IPS-15b (cell line): Measurements from ENCODE around the gene TXN2.

ENCODE experiments used
- H3K27me3 ChIP-seq: one replicate; pipeline ENCODE4 v1.6.1; 2013; ENCODE audit warnings: low read length; ENCODE audit not compliant: control insufficient read depth, insufficient read depth
- H3K36me3 ChIP-seq: one replicate; pipeline ENCODE4 v1.6.1; 2013; ENCODE audit warnings: low read length; ENCODE audit not compliant: control insufficient read depth, insufficient read depth
- H3K4me1 ChIP-seq: one replicate; pipeline ENCODE4 v1.6.1; 2013; ENCODE audit warnings: mild to moderate bottlenecking, low read length; ENCODE audit not compliant: control insufficient read depth, insufficient read depth
- H3K4me3 ChIP-seq: one replicate; pipeline ENCODE4 v1.5.1; 2013; ENCODE audit warnings: low read depth, low read length
- H3K9ac ChIP-seq: one replicate; pipeline ENCODE4 v1.6.1; 2013; ENCODE audit warnings: low read depth, mild to moderate bottlenecking, low read length
- H3K9me3 ChIP-seq: one replicate; pipeline ENCODE4 v1.6.1; 2013; ENCODE audit warnings: mild to moderate bottlenecking, low read length; ENCODE audit not compliant: control insufficient read depth, insufficient read depth

TXN2 gene

GRCh38 chr22:36507518-36508010 is 26.1 kb upstream of the TXN2 start:
- H3K27me3 ChIP-seq: peaks cover 4% of the 10 kb centered on the region
- H3K9me3 ChIP-seq: no peaks in the 10 kb centered on the region
- H3K9ac ChIP-seq: no peak overlapping the region
- no peaks in the 10 kb centered on the region for H3K4me1 ChIP-seq
- H3K4me3 ChIP-seq: peak overlapping the region; percentile 38
- peaks cover 19% of the 10 kb centered on the region for H3K36me3 ChIP-seq

- peaks cover 4% of the 10 kb centered on the region for H3K27me3 ChIP-seq
- no peaks in the 10 kb centered on the region for H3K9me3 ChIP-seq
- no peak within 1 kb of the TSS for H3K9ac ChIP-seq
- H3K4me1 ChIP-seq: no peaks in the 10 kb centered on the region
- peak within 1 kb of the TSS; percentile 38 for H3K4me3 ChIP-seq
- H3K36me3 ChIP-seq: peaks cover 12% of the 10 kb centered on the region
Observed at GRCh38 chr22:36506637-36507517, 25.4 kb upstream of the TXN2 start, which contains the start of gene FOXRED2. Gene FOXRED2, minus strand, starts transcription at chr22:36507040. Its CDS starts 618 bp downstream, at chr22:36506422.

DNA sequence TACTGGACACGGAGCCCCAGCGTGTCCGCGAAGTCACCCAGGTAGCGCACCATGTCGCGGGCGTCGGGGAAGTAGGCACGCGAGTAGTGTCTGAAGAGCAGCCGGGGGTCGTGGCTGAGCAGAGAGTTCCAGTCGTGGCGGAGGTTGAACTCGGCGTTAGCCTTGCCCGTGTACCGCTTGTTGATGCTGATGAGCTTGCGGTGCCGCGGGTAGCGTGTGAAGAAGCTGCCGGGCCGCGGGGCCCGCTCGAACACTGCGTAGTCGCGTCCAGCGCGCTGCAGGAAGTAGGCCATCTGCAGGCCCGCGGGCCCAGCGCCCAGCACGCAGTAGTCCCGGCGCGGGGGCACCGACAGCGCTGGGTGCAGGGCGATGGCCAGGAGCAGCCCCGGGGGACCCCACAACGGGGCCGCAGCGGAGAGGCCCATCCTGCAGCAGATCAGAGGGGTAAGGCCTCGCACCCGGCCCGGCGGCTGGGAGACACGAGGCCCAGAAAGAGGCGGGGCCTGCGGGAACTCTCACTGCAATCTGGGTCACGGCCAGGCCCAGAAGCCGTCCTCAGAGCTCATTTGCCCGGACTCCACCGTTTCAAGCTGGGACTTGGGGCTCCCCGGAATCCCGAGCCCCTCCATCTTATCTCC is 24.7 kb upstream of the TXN2 start:
- Histone ChIP-seq H3K9me3 (no peaks in the 10 kb centered on the region), H3K4me3 (peak overlapping the region; percentile 36), H3K9ac (no peak overlapping the region), H3K36me3 (peaks cover 7% of the 10 kb centered on the region), H3K4me1 (no peaks in the 10 kb centered on the region), H3K27me3 (peaks cover 4% of the 10 kb centered on the region)

- Histone ChIP-seq H3K27me3 (no peaks in the 10 kb centered on the region), H3K4me1 (no peaks in the 10 kb centered on the region), H3K36me3 (peaks cover 23% of the 10 kb centered on the region), H3K9ac (no peak overlapping the region), H3K4me3 (no peak overlapping the region), H3K9me3 (no peaks in the 10 kb centered on the region)
Observed at GRCh38 chr22:36497910-36498665, 16.6 kb upstream of the TXN2 start.

DNA sequence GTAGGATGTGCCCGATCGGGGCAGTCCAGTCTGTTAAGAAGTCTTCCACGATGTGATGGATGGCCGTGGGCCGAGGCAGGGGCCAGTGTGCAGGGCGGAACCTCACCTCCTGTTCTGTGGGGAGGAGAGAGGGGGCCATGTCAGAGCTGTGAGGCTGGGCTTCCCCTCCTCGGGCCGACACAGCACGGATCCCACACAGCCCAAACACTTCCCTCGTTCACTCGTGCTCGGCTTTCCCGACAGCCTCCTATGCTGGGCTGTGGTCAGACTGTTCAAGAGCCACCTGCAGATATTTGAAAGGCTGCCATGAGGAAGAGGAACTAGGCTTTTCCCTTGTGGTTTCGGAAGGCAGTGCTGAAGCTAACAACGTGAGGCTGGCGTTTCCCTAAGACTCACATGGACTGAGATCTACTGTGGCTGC is 12.3 kb upstream of the TXN2 start:
- Histone ChIP-seq H3K36me3 (peaks cover 40% of the 10 kb centered on the region), H3K4me3 (no peak overlapping the region), H3K9ac (no peak overlapping the region), H3K27me3 (no peaks in the 10 kb centered on the region), H3K4me1 (no peaks in the 10 kb centered on the region), H3K9me3 (no peaks in the 10 kb centered on the region)

DNA sequence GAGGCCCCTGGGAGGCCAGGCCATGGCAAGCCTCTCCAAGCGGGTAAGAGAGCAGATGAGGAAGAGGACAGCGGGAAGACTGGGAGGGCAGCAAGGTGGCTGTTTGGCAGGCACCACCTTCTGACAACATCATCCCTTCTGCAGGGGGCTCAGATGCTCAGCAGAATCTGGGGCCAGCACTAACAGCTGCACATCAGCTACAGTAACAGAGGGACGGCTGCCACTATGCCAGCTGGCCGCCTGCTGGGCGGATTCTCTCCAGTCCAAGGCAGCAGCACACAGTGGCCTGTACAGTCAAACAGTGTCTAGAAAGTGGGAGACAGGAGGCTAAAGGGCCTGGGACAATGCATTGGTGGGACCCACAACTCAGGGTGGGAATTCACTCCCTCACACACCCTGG is 10.7 kb upstream of the TXN2 start:
- Histone ChIP-seq H3K9me3 (no peaks in the 10 kb centered on the region), H3K36me3 (peaks cover 33% of the 10 kb centered on the region), H3K4me1 (no peaks in the 10 kb centered on the region), H3K27me3 (no peaks in the 10 kb centered on the region), H3K9ac (no peak overlapping the region), H3K4me3 (no peak overlapping the region)

DNA sequence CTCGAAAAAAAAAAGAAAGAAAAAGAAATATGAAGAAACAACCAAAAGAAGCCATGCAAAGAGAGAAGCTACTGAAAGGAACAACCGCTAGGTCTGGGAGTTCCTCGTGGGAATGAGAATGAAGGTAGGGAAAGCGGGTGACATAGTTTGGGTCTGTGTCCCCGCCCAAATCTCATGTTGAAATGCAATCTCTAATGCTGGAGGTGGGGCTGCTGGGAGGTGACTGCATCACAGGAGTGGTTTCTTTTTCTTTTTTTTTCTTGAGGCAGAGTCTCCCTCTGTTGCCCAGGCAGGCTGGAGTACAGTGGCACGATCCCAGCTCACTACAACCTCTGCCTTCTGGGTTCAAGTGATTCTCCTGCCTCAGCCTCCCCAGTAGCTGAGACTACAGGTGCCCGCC is 9.7 kb upstream of the TXN2 start:
- Histone ChIP-seq H3K4me3 (no peak overlapping the region), H3K36me3 (peaks cover 29% of the 10 kb centered on the region), H3K9me3 (no peaks in the 10 kb centered on the region), H3K27me3 (no peaks in the 10 kb centered on the region), H3K9ac (no peak overlapping the region), H3K4me1 (no peaks in the 10 kb centered on the region)

DNA sequence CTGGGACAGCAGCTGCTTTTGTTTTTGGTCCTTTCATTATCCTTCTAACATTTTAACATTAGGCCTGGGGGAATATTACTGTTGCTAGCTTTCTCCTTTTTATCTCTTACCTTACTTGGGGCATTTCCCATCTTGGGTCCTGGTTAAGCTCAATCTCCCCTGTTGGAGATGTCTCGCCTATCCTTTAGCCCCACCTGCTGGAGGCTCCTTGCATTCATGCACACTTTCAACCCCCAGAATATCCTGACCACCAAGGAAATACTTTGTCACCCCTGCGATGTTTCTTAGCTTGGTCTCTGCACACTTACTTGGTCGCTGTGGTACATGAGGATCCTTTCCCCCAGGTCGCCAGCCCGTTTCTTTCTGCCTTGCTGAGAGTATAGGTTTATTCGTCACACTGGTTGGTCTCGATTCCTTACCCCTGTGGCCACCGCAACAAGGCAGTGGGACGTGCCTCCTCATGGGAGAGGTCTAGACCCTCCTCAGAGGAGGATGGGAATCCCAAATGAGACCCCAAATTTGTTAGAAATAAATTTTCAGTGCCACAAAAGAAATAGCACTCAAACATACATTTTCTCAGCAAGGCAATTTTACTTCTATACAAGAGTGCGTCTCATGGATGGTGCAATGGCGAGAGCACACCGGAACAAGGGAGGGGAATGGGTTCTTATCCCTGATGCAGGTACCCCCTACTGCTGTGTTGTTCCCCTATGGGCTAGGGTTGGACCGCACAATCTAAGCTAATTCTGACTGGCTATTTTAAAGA is 5.4 kb upstream of the TXN2 start:
- no peaks in the 10 kb centered on the region for H3K4me1 ChIP-seq
- no peak overlapping the region for H3K9ac ChIP-seq
- no peaks in the 10 kb centered on the region for H3K27me3 ChIP-seq
- H3K4me3 ChIP-seq: no peak overlapping the region
- H3K9me3 ChIP-seq: no peaks in the 10 kb centered on the region
- H3K36me3 ChIP-seq: peaks cover 16% of the 10 kb centered on the region

GRCh38 chr22:36480941-36481392 is 473 bp downstream of the TXN2 start:
- Histone ChIP-seq H3K9me3 (no peaks in the 10 kb centered on the region), H3K36me3 (peaks cover 10% of the 10 kb centered on the region), H3K27me3 (no peaks in the 10 kb centered on the region), H3K9ac (peak overlapping the region; percentile 74), H3K4me1 (no peaks in the 10 kb centered on the region), H3K4me3 (peak overlapping the region; percentile 86)

DNA sequence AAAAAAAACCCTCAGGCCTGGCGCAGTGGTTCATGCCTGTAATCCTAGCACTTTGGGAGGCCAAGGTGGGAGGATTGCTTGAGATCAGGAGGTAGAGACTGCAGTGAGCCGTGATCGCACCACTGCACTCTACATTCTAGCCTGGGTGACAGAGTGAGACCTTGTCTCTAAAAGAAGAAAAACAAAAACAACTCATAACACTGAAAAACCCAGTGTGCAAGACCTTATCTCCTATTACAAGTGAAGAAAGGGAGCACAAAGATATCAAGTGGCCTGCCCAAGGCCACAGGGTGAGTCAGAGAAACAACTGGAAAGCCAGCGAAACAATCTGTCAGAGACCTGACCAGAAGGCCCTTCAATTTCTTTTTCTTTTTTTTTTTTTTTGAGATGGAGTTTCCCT is 2.5 kb downstream of the TXN2 start:
- Histone ChIP-seq H3K4me3 (no peak overlapping the region), H3K4me1 (no peaks in the 10 kb centered on the region), H3K9me3 (no peaks in the 10 kb centered on the region), H3K36me3 (peaks cover 16% of the 10 kb centered on the region), H3K9ac (no peak overlapping the region), H3K27me3 (no peaks in the 10 kb centered on the region)

DNA sequence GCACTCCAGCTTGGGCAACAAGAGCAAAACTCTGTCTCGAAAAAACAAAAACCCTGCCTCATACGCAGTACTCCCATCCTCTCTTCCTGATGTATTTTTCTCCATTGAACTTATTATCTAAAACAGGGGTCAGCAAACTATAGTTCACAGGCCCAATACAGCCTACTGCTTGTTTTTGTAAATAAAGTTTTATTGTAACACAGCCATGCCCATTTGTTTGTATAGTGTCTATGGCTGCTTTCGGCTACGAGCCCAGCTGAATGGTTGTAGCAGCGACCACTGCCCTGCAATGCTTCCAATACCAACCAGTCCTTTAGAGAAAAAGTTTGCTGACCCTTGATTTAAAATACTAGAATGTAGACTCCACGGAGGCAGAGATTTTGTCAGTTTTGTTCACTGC is 6.1 kb downstream of the TXN2 start:
- H3K9me3 ChIP-seq: no peaks in the 10 kb centered on the region
- no peak overlapping the region for H3K9ac ChIP-seq
- H3K4me1 ChIP-seq: no peaks in the 10 kb centered on the region
- peaks cover 29% of the 10 kb centered on the region for H3K36me3 ChIP-seq
- H3K4me3 ChIP-seq: no peak overlapping the region
- no peaks in the 10 kb centered on the region for H3K27me3 ChIP-seq
